Measurements from ENCODE around the gene LIN54.
"Not testable (repeated sequence)": the region's sequence is repeated elsewhere in the genome, so short reads cannot be mapped to it uniquely, and the experiment has no call there.

Gene LIN54

DNA sequence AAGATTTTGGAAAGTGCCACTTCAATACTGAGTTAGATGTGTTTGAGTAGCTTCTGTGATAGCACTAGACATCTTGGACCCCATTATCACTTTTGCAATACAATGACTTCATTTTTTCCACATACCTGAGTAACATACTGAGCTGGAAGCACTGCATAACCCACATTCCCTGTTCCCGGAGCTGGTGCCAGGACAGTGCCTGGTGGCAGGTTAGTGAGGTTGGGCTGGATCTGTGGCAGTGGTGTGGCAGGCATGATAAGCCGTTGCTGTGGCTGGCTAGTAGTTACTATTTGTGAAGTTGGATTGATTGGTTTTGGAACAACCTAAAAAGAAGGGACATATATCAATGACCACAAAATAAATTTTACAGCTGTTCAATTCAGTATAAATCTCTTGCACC lies 71.2 kb downstream of the LIN54 start:
- no peak for DNase-seq

DNA sequence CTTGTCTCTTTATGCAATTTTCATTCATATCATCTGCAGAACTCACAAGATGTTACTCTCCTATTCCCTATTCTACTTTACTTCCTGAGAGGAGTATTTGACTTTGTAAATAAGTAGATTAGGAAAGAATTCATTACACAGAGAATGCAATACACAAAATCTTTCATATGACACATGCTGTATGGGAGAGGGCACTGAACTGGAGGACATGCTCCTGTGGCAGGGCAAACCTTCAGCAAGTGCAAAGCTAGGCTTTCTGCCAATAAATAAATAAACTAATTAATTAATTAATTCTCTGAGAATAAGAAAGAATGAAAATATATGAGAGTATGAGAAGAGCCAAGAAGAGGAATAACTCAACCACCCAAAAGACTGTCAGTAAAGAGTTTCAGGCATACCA lies 76.2 kb downstream of the LIN54 start:
- DNase-seq, result no peak

DNA sequence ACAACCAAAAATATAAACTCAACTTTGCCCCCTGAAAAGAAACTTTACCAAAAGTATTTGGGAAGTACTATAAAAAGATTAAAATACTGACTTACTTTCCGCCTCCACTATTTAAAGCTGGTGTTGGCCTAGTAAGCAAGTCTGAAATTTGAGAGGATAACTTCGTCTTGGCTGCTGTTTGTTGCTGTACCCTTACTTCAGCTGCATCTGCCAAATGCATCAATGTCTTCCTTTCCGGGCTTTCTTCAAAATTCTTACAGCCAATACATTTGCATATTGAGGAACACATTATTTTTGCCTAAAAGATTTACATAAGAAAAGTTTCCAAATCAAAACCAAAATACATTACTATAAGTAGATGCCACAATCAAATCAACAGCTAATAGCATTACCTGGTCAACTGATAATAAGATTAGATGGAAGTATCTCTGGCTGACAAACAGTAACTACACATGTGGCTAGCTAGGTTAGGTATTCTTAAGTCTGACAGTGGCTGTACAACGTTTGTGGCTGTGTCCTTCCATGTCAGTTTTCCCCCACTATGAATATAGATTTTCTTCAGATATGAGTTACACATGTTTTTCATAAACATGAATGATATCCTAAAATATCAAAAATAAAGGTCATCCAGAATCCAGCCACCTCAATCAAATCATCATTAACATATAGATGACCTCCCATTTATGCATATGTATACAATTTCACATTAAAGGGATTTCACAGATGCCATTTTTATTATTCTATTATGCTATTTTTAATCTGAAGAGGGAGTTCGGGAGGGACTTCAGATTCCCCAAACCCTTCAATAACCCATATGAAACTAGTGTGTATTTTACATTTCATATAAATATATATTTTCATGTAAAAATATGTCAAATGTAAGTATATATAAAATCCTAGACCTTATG lies 79.5 kb downstream of the LIN54 start:
- no peak for DNase-seq

DNA sequence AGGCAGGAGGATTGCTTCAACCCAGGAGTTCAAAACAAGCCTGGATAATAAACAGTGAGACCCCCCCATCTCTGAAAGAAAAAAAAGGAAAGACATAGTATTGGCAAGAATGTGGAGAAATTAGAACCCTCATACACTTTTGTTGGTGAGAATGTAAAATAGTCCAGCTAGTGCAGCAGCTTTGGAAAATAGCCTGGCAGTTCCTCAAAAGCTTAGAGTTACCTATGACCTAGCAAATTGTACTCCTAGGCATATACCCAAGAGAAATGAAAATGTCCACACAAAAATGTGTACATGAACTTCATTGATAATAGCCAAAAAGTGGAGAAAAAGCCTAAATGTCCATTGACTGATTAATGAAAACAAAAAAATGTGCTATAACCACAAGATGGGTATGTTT lies 88.8 kb downstream of the LIN54 start:
- no peak for DNase-seq

DNA sequence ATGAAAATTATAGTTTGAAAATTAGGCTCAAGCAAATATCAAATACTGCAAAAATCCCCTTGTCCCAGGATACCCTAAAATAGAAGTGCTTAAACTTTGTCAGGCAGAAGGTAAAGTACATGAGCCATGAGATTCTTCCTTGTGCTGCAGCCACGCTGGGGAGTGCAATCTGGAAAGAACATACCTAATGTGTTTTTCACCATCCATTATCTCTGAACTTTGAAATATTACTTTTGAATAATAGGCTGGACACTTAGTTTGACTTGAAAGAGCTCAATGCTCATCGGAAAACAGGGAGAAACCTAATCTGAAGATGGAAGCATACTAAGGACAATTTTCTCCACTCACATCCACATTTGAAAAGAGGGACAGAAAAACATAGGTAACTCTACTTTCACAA lies 91.2 kb downstream of the LIN54 start:
- no peak for DNase-seq

DNA sequence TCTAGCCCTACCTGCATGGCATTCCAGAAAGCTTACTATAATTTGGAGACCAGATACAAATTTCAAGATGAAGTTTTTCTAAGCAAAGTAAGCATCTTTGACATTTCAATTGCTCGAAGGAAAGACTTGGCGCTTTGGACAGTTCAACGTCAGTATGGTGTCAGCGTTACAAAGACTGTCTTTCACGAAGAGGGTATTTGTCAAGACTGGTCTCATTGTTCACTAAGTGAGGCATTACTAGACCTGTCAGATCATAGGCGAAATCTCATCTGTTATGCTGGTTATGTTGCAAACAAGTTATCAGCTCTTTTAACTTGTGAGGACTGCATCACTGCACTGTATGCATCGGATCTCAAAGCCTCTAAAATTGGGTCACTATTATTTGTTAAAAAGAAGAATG lies 92.5 kb downstream of the LIN54 start:
- no peak for DNase-seq

DNA sequence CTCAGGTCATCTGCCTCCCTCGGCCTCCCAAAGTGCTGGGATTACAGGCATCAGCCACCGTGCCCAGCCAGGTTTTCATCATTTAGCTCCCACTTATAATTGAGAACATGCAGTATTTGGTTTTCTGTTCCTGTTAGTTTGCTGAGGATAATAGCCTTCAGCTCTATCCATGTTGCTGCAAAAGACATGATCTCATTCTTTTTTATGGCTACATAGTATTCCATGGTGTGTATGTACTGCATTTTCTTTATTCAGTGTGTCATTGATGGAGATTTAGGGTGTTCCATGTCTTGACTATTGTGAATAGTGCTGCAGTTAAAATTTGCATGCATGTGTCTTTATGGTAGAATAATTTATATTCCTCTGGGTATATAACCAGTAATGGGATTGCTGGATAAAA lies 96.7 kb downstream of the LIN54 start:
- not testable (repeated sequence) for DNase-seq

DNA sequence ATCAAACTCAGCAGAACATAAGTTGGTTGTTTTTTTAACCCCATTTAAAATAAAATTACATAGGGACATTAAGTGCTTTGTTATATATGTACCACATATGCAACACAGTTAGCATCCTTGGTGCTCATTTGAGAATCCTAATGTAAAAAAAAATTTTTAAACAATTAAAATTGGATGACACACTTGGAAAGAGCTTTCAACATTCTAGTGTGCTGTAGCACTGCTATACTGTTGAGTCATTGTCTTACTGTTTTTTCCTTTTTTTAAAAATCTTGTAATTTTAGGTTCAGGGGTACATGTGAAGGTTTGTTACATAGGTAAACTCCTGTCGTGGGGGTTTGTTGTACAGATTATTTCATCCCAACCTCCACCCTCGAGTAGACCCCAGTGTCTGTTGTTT lies 97.3 kb downstream of the LIN54 start:
- no peak for DNase-seq

DNA sequence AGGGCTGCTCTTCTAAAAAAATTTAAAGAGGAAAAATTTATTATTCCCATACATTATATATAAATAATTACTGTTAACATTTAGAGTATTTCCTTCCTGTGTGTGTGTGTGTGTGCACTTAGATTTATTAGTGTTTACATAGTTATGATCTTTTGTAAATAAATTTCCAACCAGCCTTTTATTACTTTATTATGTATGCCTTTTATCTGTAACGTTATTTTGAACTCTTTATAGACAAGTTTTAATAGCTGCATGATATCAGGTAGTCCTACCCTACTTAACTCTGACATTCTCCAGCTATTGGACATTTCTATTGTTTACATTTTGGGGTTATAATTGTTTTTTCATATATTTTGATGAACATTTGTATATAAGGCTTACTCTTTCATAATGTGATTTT lies 101.3 kb downstream of the LIN54 start:
- DNase-seq, result no peak

DNA sequence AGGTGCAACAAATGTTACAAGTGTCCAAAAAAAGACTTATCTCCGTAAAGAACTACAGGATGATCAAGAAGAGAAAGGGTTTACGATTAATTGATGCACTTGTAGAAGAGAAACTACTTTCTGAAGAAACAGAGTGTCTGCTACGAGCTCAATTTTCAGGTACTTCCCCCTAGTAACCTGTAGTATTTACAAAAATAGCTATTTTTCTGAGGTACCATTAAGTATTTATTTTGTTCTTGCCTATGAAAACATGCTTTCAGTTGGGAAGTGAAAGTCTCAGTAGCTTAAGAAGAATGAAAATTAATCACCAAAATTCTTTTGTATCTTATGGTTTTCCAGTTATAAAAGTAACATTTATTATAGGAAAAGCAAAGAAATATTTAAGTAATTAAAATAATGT lies 104.2 kb downstream of the LIN54 start:
- DNase-seq, result no peak

DNA sequence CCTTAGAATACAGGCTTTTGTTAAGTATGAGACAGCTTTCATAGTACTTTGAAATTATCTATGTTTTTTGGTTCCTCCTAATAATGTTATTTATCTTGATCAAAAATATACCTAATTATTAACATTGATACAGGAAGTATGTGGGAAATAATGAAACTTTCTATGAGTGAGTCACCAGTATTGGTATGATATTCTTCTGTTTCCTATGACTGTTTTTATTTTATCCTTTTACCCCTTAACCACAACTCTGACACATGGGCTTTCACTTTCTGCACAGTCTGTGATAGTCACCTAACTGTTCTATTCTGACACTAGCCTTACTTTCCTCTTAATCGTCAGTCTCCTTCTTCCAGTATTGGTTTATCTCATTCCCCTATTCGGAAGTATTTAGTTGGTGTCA lies 105.4 kb downstream of the LIN54 start:
- DNase-seq, result no peak

DNA sequence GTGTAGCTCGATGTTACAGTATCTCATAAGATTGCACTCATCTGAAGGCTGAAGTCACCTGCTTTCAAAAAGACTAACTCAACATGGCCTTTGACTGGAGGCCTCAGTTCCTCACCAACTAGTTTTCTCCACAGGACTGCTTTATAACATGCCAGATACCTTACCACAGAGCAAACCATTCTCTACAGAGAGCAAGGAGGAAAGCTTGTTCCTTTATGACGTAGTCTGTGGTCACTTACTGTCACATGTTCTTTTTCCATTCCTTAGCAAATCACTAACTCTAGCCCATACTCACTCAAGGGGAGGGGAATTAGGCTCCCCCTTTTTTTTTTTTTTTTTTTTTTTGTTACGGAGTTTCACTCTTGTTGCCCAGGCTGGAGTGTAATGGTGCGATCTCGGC lies 106.9 kb downstream of the LIN54 start:
- no peak for DNase-seq

DNA sequence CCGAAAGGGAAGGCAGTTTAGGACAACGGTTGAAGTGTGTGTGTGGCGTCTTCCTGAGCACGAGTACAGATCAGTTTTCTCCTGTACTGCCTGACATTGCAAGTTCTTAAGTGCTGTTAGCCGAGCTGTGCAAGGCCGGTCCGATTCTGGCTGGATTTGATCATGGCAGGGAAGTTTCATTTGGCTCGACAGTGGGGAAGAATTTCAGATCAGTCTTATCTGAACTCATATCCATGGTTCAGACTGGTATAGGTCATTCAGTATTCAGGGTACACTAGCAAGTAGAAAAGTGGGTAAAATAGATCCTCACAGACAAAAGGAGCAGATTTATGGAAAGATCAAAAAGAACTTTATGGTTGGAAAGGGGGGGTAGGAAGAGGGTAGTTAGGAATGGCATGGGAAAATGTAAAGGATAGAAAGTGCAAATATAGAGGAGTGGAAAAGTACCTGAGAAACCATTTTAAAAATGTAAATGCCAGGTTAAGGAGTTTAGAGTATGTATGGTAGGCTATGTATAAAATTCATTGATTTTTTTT lies 109.4 kb downstream of the LIN54 start:
- peak in 1 of 2 experiments; percentile 69 for DNase-seq

DNA sequence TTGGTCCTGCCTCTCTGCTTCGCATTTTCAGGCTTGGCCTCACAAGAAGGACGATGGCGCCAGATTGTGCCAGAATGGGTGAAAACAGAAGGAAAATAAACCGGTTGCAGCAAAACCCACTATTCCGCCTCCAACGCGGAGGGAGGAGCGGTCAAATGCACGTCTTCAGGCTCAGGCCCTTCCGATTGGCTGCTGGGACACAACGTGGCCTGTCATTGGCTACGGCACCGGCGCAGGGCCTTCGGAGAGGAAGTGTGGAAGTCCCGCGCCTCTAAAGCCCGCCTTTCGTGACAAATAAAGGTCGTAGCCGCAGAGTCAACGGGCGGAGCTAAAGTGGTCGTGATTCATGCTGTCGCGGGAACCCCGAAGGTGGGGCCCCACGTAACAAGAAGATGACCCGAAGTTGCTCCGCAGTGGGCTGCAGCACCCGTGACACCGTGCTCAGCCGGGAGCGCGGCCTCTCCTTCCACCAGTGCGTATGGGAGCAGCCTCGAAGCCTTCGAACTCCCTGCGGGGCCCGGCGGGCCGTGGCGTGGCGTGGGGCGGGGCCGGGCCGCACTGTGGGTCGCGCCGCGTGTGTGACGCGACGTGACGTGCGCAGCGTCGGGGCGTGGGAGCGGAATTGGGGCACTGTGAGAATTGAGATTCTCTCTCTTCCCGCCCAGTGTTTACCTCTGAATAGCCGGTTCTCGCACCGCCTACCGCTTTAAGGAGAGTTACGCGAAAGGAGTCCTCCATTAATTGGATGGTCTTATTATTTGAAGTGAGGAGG lies 110.0 kb downstream of the LIN54 start, which contains the start of gene THAP9:
THAP9 (plus strand) TSS at position 325 of the 772 bp plus-strand sequence; CDS start at position 393, 68 bp downstream.
- peak; percentile 98 to 99 for DNase-seq

DNA sequence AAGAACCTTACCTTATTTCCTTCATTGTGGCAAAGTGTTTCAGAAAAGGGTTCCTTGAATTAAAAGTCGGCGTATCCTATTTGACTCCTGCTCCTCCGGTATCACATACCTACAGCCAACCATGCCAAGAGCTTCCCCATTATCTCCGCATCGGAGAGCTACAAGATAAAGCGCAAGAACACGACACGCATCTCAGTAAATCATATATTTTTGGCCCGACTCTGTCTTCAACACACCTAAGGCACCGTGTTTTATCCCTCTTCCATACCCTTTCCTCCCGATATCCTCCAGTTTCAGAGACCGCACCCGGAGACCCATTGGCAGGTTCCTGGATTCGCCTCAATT lies 110.6 kb downstream of the LIN54 start:
- DNase-seq, result peak; percentile 44 to 69

DNA sequence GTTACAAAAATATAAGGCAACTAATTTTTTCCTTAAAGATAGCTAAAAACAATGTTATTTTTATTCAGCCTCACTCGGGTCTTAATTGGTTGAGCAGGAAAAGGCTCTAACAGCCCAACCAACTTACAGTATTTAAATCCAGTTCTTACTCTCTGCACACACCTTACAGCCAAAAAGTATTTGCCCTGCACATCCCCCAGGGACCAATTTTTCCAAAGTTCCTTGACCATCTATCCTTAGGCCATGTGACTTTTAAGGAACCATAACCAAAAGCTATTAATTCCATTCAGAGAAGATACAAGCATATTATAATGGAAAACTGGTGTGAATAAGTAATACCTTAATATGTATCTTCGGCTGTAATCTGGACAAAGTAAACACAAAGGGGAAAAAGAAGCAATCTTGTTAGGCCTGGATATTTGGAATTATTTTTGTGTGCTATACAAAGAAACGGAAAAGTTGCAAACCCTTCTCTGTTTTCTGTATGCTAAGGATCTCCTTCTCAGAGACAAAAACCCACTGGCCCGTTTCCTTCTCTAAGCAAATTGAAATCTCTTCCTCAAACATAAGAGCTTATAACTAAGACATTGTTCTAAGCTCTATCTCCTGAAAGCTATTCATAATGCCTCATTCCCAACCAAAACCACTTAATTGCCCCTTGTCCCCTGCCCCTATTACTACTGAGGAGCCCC lies 111.1 kb downstream of the LIN54 start:
- no peak for DNase-seq

DNA sequence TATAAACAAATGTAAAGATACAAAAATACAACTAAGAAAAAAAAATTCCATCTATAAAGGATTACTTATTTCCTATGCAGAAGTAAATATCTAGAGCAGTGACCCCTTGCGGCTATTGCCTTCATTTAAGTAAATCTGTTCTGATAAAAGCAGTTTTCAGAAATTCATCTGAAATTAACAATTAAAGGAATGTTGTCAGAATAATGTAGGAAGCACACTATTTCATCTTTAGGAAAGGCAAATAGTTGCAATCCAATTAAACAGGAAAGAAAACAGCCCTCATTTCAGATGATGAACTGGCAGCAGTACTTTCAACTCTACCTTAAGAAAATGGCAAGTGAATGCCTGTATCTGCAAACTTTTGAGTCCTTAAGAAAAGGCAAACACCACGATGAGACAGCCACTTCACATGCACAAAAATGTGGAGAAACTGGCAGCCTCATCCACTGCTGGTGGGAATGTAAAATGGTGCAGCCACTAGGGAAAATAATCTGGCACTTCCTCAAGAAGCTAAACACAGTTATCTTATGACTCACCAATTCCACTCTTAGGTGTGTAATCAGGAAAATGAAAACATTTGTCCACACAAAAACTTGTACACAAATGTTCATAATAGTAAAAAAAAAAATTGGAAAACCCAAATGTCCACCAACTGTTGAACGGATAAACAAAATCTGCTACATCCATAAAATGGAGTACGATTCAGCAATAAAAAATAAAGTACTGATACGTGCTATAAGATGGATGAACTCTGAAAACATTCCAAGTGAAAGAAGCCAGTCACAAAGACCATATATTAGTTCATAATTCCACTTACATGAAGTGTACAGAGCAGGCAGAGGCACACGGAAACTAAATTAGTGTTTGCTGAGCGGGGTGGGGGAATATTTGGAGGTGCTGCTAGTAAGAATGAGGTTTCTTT lies 112.0 kb downstream of the LIN54 start:
- DNase-seq, result peak in 1 of 2 experiments; percentile 11

DNA sequence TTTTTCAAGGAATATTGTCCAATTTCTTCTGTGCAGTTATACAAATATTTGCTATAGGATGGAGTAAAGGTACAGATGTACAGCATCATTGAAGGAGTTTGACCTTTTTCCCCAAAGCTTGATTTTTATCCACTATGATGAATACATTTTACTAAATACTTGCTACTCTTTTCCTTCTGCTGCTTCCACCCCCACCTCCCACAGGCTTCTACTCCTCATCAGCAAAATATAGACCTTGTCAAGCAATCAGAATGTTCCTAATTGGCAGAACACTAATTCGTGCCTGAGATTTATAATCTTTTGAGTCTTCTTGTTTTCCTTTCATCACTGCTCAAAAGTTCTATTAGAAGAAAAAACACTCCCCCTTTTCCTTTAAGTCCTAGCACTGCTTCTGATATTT lies 113.9 kb downstream of the LIN54 start:
- DNase-seq, result no peak

DNA sequence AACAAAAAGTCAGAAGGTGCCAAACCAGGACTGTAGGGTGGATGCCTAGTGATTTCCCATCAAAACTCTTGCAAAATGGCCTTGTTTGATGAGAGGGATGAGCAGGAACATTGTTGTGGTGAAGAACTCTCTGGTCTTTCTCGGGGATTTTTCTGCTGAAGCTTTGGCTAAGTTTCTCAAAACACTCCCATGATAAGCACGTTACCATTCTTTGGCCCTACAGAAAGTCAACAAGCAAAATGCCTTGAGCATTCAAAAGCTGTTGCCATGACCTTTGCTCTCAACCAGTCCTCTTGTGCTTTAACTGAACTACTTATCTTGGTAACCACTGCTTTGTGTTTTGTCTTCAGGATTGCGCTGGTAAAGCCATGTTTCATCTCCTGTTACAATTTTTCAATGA lies 116.7 kb downstream of the LIN54 start:
- no peak for DNase-seq

DNA sequence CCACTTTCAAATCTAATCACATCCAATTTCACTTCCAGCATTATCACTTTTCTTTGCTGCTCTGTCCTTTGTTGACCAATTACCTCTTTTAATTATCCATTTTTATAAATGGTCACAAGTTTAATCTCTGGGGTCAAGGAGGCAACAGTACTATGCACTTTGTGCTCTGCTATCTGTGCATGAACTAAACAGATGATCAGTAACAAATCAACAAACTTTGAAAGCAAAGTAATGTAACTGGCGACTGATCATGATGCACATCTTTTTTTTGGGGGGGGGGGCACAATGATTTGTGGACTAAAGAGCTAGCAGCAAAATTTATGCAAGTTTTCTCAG lies 118.2 kb downstream of the LIN54 start:
- DNase-seq, result no peak

DNA sequence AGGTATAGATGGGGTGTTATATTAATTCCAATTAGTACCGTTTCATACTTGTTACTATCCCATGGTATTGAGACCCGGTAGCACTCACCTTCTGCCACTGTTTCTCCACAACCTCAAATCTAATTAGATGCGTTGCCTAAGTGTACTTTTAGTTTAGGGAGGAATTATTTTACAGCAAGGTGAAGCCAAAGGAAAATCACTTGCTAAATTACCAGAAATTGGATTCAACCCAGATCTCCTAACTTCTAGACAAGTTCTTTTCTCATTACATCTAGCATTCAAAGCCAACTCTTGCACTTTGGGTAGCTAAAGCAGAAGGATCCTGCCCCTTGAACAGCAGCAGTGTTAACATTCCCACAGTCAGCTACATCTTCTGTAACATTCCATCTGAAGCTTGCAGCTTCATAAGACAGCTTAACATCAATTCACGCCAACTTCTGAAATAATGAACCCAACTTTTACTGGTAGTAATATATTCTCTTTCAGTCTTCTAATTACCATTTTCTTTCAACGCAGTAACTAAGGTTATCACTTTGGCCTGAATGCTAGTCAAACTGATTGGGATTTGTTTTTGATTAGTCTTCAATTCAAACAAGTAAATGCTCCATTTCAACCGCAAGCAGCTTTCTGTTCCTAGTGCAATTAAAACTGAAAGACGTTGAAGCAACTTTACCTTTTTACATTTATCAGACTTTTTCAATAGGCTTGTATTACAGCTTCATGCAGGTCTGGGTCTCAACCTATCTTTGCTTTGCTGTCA lies 118.7 kb downstream of the LIN54 start:
- DNase-seq, result no peak
